HUDEP-2 (cell line): ENCODE measurements around the gene STARD3.
A peak's percentile ranks its signal among the peaks of the same experiment; 100 is the strongest.

ENCODE experiments used
- DNase-seq, 76 experiments: peaks; one replicate each; lab custom pipeline; 2025; ENCODE audit not compliant: unreplicated experiment in 76 of 76; lab: John Stamatoyannopoulos, UW

Gene STARD3

GRCh38 chr17:39618956-39619785 is 17.8 kb upstream of the STARD3 start:
- DNase-seq = no peak

GRCh38 chr17:39619786-39620101 is 17.2 kb upstream of the STARD3 start:
- no peak for DNase-seq

- DNase-seq = peak in 71 of 76 experiments; percentile 7 to 90 (median 70)
Measured at GRCh38 chr17:39621523-39622379, 15.2 kb upstream of the STARD3 start.

GRCh38 chr17:39622380-39623006 is 14.5 kb upstream of the STARD3 start:
- no peak for DNase-seq

- peak in 67 of 76 experiments; percentile 17 to 88 (median 66) for DNase-seq
Measured at GRCh38 chr17:39623356-39623950, 13.5 kb upstream of the STARD3 start.

GRCh38 chr17:39624313-39624712 is 12.6 kb upstream of the STARD3 start:
- no peak for DNase-seq

- no peak for DNase-seq
Measured at GRCh38 chr17:39625198-39625785, 11.7 kb upstream of the STARD3 start.

GRCh38 chr17:39626171-39627046 is 10.5 kb upstream of the STARD3 start, which contains the start of gene PPP1R1B:
Gene PPP1R1B, plus strand, starts transcription at chr17:39626952. Its CDS starts 441 bp downstream, at chr17:39627393.
- DNase-seq = no peak

- no peak for DNase-seq
Measured at GRCh38 chr17:39627047-39627711, 9.8 kb upstream of the STARD3 start.

- DNase-seq = no peak
Measured at GRCh38 chr17:39627712-39628516, 9.0 kb upstream of the STARD3 start.

GRCh38 chr17:39628655-39629493 is 8.1 kb upstream of the STARD3 start:
- DNase-seq = no peak

- no peak for DNase-seq
Measured at GRCh38 chr17:39629494-39629880, 7.5 kb upstream of the STARD3 start.

- no peak for DNase-seq
Measured at GRCh38 chr17:39629898-39630297, 7.0 kb upstream of the STARD3 start.

- no peak for DNase-seq
Measured at GRCh38 chr17:39631403-39631802, 5.5 kb upstream of the STARD3 start.

GRCh38 chr17:39632153-39632941 is 4.6 kb upstream of the STARD3 start:
- no peak for DNase-seq

GRCh38 chr17:39633570-39634183 is 3.3 kb upstream of the STARD3 start:
- no peak for DNase-seq
